HepG2 (cell line): Measurements from ENCODE around the gene NPW. TPM values are rescaled to one million over a fixed set of nuclear protein-coding genes. Genes with fewer than 3 reads are reported as not detected.

Experiments
- EEA1 ChIP-seq: sonication (generic); formaldehyde crosslinking; IDR thresholded peaks from 2 replicates; pipeline ENCODE4 v1.5.1; 2020; ENCODE audit warnings: mild to moderate bottlenecking, missing genetic modification reagents, borderline replicate concordance
- GATA4 ChIP-seq: sonication (generic); IDR thresholded peaks from 2 replicates; pipeline ENCODE4 v1.6.1; 2016; ENCODE audit warnings: antibody characterized with exemption, low read depth, borderline replicate concordance
- HNRNPLL ChIP-seq: fragments of 200-400 bp; formaldehyde crosslinking; IDR thresholded peaks from 2 replicates; pipeline ENCODE4 v1.6.1; 2017; ENCODE audit warnings: mild to moderate bottlenecking, low read depth, low read length; ENCODE audit not compliant: poor library complexity, severe bottlenecking
- HOXA5 ChIP-seq: sonication (generic); formaldehyde crosslinking; IDR thresholded peaks from 2 replicates; pipeline ENCODE4 v1.4.0; 2020; ENCODE audit warnings: missing genetic modification reagents
- KDM2A ChIP-seq: sonication (generic); formaldehyde crosslinking; IDR thresholded peaks from 2 replicates; pipeline ENCODE4 v1.4.0; 2020; ENCODE audit warnings: low read depth, missing genetic modification reagents, borderline replicate concordance
- MTF2 ChIP-seq: sonication (generic); formaldehyde crosslinking; IDR thresholded peaks from 2 replicates; pipeline ENCODE4 v1.5.0; 2020; ENCODE audit warnings: missing genetic modification reagents, borderline replicate concordance
- PHF5A ChIP-seq: IDR thresholded peaks from one replicate; pipeline ENCODE4 v1.6.1; 2018; ENCODE audit warnings: low read depth, missing genetic modification reagents; ENCODE audit not compliant: unreplicated experiment
- RFXAP ChIP-seq: sonication (generic); formaldehyde crosslinking; IDR thresholded peaks from 2 replicates; pipeline ENCODE4 v1.4.0; 2020; ENCODE audit warnings: missing genetic modification reagents, borderline replicate concordance
- SAP130 ChIP-seq: IDR thresholded peaks from 2 replicates; pipeline ENCODE4 v1.6.1; 2016; ENCODE audit warnings: low read depth
- SMAD1 ChIP-seq: sonication (generic); formaldehyde crosslinking; IDR thresholded peaks from 2 replicates; pipeline ENCODE4 v1.4.0; 2020; ENCODE audit warnings: missing genetic modification reagents, low read depth, mild to moderate bottlenecking, borderline replicate concordance
- SMAD9 ChIP-seq: sonication (generic); formaldehyde crosslinking; IDR thresholded peaks from 2 replicates; pipeline ENCODE4 v1.5.1; 2020; ENCODE audit warnings: mild to moderate bottlenecking, missing genetic modification reagents
- SNAI1 ChIP-seq: sonication (generic); formaldehyde crosslinking; IDR thresholded peaks from 2 replicates; pipeline ENCODE4 v1.5.0; 2020; ENCODE audit warnings: mild to moderate bottlenecking, missing genetic modification reagents, borderline replicate concordance
- U2AF1 ChIP-seq: fragments of 200-400 bp; formaldehyde crosslinking; optimal IDR thresholded peaks from 2 replicates; pipeline ENCODE3; 2017; ENCODE audit warnings: mild to moderate bottlenecking, low read depth, low read length
- ZBTB1 ChIP-seq: sonication (generic); formaldehyde crosslinking; IDR thresholded peaks from 2 replicates; pipeline ENCODE4 v1.4.0; 2020; ENCODE audit warnings: missing genetic modification reagents, borderline replicate concordance
- ZFP36L2 ChIP-seq: sonication (generic); formaldehyde crosslinking; IDR thresholded peaks from 2 replicates; pipeline ENCODE4 v1.4.0; 2020; ENCODE audit warnings: missing genetic modification reagents
- ZNF354B ChIP-seq: sonication (generic); formaldehyde crosslinking; IDR thresholded peaks from 2 replicates; pipeline ENCODE4 v1.8.0; 2022; ENCODE audit warnings: mild to moderate bottlenecking, missing genetic modification reagents
- ZNF441 ChIP-seq: sonication (generic); formaldehyde crosslinking; IDR thresholded peaks from 2 replicates; pipeline ENCODE4 v1.7.0; 2021; ENCODE audit warnings: missing genetic modification reagents, borderline replicate concordance
- polyA plus RNA-seq, 8 experiments: library from polyadenylated mRNA; depleted of rRNA in 3 of 8; stranded (reverse) in 7 of 8; unstranded in 1 of 8; fragments of >200 nt; fragmentation: Illumina TruSeq in 4 of 8; extraction: Trizol in 4 of 8; gene quantifications; 2 replicates each; pipeline versions ENCODE4 v1.2.1 to v1.2.3, GENCODE V29; 2011 to 2016; ENCODE audit warnings: low read depth in 4 of 8, missing spikeins in 1 of 8, mixed read lengths in 1 of 8; ENCODE audit not compliant: insufficient read depth in 1 of 8
- total RNA-seq, 5 experiments: library from RNA; depleted of rRNA; stranded (reverse); fragments of >200 nt; fragmentation: Illumina TruSeq; extraction: Trizol; gene quantifications; 2 replicates each; pipeline ENCODE4 v1.2.3, GENCODE V29; 2016; ENCODE audit warnings: low read depth in 1 of 5
- TF ChIP-seq, protein P1 (sequence below): sonication (generic); formaldehyde crosslinking; IDR thresholded peaks from 2 replicates; pipeline ENCODE4 v1.8.1; 2023; ENCODE audit warnings: mild to moderate bottlenecking, missing genetic modification reagents
- TF ChIP-seq, protein P2 (sequence below): sonication (generic); formaldehyde crosslinking; IDR thresholded peaks from 2 replicates; pipeline ENCODE4 v1.5.1; 2020; ENCODE audit warnings: mild to moderate bottlenecking, missing genetic modification reagents
- TF ChIP-seq, protein P3 (sequence below): IDR thresholded peaks from 2 replicates; pipeline ENCODE4 v1.6.1; 2012; ENCODE audit warnings: low read depth, low read length, improper control_type of control experiment
- TF ChIP-seq, protein P4 (sequence below): sonication (generic); formaldehyde crosslinking; IDR thresholded peaks from 2 replicates; pipeline ENCODE4 v1.4.0; 2020; ENCODE audit warnings: mild to moderate bottlenecking, missing genetic modification reagents

The NPW gene
- total and polyA plus RNA-seq, 2 of the 13 experiments (the other 11 are each of a cell fraction or from before 2014, with no cell fraction given): 0.24 to 0.97 TPM

DNA sequence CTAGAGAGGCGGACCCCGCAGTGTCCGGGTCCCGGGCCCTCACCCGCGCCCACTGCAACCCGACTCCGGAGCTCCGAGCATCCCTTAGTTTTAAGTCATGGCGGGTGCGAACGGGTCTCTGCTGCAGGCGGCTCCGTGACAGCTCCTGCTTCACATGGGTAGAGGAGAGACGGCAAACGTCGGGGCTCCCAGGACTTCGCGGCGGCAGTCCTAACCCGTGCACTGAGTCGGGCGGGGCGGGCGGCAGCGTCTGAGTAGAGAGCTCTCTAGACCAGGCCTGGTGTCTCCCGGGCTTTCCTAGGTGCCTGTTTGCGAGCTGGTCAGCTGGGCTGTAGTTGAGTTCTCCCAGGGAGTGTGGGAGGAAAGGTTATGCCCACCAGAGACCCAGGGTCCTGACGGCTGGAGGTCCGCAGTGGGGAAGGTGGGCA, 28.5 kb downstream of the NPW start (continued):
- TF ChIP-seq SMAD9 (no peak), RFXAP (no peak), ZNF354B (CRISPR knock-in tag) (no peak), ZNF441 (CRISPR knock-in tag) (no peak), GATA4 (no peak), ZBTB1 (CRISPR knock-in tag) (no peak), ZFP36L2 (CRISPR knock-in tag) (no peak), HOXA5 (CRISPR knock-in tag) (0 out of 2 replicates have a peak, but pooled peaks have one; percentile 44), HNRNPLL (no peak), U2AF1 (no peak), KDM2A (CRISPR knock-in tag) (no peak), SNAI1 (no peak), PHF5A (no peak), SMAD1 (CRISPR knock-in tag) (no peak), SAP130 (CRISPR knock-in tag) (0 out of 2 replicates have a peak, but pooled peaks have one; percentile 8), EEA1 (CRISPR knock-in tag) (no peak), MTF2 (CRISPR knock-in tag) (no peak)
- TF ChIP-seq, protein P1, sequence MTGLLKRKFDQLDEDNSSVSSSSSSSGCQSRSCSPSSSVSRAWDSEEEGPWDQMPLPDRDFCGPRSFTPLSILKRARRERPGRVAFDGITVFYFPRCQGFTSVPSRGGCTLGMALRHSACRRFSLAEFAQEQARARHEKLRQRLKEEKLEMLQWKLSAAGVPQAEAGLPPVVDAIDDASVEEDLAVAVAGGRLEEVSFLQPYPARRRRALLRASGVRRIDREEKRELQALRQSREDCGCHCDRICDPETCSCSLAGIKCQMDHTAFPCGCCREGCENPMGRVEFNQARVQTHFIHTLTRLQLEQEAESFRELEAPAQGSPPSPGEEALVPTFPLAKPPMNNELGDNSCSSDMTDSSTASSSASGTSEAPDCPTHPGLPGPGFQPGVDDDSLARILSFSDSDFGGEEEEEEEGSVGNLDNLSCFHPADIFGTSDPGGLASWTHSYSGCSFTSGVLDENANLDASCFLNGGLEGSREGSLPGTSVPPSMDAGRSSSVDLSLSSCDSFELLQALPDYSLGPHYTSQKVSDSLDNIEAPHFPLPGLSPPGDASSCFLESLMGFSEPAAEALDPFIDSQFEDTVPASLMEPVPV (CRISPR knock-in tag): no peak
- TF ChIP-seq, protein P2, sequence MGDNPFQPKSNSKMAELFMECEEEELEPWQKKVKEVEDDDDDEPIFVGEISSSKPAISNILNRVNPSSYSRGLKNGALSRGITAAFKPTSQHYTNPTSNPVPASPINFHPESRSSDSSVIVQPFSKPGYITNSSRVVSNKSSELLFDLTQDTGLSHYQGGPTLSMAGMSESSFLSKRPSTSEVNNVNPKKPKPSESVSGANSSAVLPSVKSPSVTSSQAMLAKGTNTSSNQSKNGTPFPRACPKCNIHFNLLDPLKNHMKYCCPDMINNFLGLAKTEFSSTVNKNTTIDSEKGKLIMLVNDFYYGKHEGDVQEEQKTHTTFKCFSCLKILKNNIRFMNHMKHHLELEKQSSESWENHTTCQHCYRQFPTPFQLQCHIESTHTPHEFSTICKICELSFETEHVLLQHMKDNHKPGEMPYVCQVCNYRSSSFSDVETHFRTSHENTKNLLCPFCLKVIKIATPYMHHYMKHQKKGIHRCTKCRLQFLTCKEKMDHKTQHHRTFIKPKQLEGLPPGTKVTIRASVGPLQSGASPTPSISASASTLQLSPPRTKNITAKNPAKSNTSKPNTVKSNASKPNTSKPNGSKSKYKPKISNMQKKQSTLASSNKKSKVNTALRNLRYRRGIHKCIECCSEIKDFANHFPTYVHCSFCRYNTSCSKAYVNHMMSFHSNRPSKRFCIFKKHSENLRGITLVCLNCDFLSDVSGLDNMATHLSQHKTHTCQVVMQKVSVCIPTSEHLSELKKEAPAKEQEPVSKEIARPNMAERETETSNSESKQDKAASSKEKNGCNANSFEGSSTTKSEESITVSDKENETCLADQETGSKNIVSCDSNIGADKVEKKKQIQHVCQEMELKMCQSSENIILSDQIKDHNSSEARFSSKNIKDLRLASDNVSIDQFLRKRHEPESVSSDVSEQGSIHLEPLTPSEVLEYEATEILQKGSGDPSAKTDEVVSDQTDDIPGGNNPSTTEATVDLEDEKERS (CRISPR knock-in tag): no peak
- TF ChIP-seq, protein P3, sequence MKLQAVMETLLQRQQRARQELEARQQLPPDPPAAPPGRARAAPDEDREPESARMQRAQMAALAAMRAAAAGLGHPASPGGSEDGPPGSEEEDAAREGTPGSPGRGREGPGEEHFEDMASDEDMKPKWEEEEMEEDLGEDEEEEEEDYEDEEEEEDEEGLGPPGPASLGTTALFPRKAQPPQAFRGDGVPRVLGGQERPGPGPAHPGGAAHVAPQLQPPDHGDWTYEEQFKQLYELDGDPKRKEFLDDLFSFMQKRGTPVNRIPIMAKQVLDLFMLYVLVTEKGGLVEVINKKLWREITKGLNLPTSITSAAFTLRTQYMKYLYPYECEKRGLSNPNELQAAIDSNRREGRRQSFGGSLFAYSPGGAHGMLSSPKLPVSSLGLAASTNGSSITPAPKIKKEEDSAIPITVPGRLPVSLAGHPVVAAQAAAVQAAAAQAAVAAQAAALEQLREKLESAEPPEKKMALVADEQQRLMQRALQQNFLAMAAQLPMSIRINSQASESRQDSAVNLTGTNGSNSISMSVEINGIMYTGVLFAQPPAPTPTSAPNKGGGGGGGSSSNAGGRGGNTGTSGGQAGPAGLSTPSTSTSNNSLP: no peak
- TF ChIP-seq, protein P4, sequence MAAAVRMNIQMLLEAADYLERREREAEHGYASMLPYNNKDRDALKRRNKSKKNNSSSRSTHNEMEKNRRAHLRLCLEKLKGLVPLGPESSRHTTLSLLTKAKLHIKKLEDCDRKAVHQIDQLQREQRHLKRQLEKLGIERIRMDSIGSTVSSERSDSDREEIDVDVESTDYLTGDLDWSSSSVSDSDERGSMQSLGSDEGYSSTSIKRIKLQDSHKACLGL: no peak; the same call in 1 of the 2 replicates
